Activated naive CD8-positive, alpha-beta T cell (primary cell): ENCODE data around the gene GGCX.
A peak's percentile ranks its signal among the peaks of the same experiment; 100 is the strongest.
"Not testable (repeated sequence)": the region's sequence is repeated elsewhere in the genome, so short reads cannot be mapped to it uniquely, and the experiment has no call there.

ENCODE experiments used
- H3K27ac Mint-ChIP-seq: one replicate; pipeline ENCODE4 v1.8.0; 2021; ENCODE audit warnings: mixed read lengths
- H3K27me3 Mint-ChIP-seq: one replicate; pipeline ENCODE4 v1.8.0; 2021; ENCODE audit warnings: mixed read lengths
- H3K36me3 Mint-ChIP-seq: one replicate; pipeline ENCODE4 v1.8.0; 2021; ENCODE audit warnings: mixed read lengths
- H3K4me1 Mint-ChIP-seq: one replicate; pipeline ENCODE4 v1.8.0; 2021; ENCODE audit warnings: low read depth, mixed read lengths
- H3K4me3 Mint-ChIP-seq: one replicate; pipeline ENCODE4 v1.8.0; 2021; ENCODE audit warnings: mild to moderate bottlenecking, mixed read lengths
- H3K9me3 Mint-ChIP-seq: one replicate; pipeline ENCODE4 v1.8.0; 2021; ENCODE audit warnings: low read depth, mixed read lengths

The GGCX gene

GRCh38 chr2:85561280-85562212 lies at the start of gene GGCX:
TSS of gene GGCX (minus strand) at chr2:85561493. CDS start at chr2:85561428, 65 bp downstream.
- Mint-ChIP-seq H3K9me3 (no peaks in the 10 kb centered on the region), H3K4me1 (peaks cover 33% of the 10 kb centered on the region), H3K27ac (peak within 1 kb of the TSS; percentile 96), H3K36me3 (no peaks in the 10 kb centered on the region), H3K4me3 (peak within 1 kb of the TSS; percentile 98), H3K27me3 (no peaks in the 10 kb centered on the region)

GRCh38 chr2:85607268-85608215 lies 46.2 kb upstream of the GGCX start:
- Mint-ChIP-seq H3K4me1 (peaks cover 39% of the 10 kb centered on the region), H3K36me3 (peaks cover 6% of the 10 kb centered on the region), H3K4me3 (no peak overlapping the region), H3K9me3 (no peaks in the 10 kb centered on the region), H3K27me3 (no peaks in the 10 kb centered on the region), H3K27ac (peak overlapping the region; percentile 66)

- H3K9me3 Mint-ChIP-seq, result no peaks in the 10 kb centered on the region
- H3K4me3 Mint-ChIP-seq, result no peak overlapping the region
- peaks cover 41% of the 10 kb centered on the region for H3K4me1 Mint-ChIP-seq
- H3K36me3 Mint-ChIP-seq, result peaks cover 6% of the 10 kb centered on the region
- peak overlapping the region; percentile 58 for H3K27ac Mint-ChIP-seq
- H3K27me3 Mint-ChIP-seq, result no peaks in the 10 kb centered on the region
Observed at GRCh38 chr2:85606116-85606455, 44.8 kb upstream of the GGCX start.

- H3K36me3 Mint-ChIP-seq, result peaks cover 6% of the 10 kb centered on the region
- H3K4me3 Mint-ChIP-seq, result no peak overlapping the region
- H3K27me3 Mint-ChIP-seq, result no peaks in the 10 kb centered on the region
- H3K27ac Mint-ChIP-seq, result peak overlapping the region; percentile 58
- no peaks in the 10 kb centered on the region for H3K9me3 Mint-ChIP-seq
- H3K4me1 Mint-ChIP-seq, result peaks cover 41% of the 10 kb centered on the region
Observed at GRCh38 chr2:85605406-85606115, 44.3 kb upstream of the GGCX start.

GRCh38 chr2:85604568-85605339 lies 43.5 kb upstream of the GGCX start:
- H3K4me3 Mint-ChIP-seq, result peak overlapping the region; percentile 90
- peak overlapping the region; percentile 16 for H3K27ac Mint-ChIP-seq
- peaks cover 36% of the 10 kb centered on the region for H3K4me1 Mint-ChIP-seq
- H3K9me3 Mint-ChIP-seq, result no peaks in the 10 kb centered on the region
- peaks cover 3% of the 10 kb centered on the region for H3K36me3 Mint-ChIP-seq
- no peaks in the 10 kb centered on the region for H3K27me3 Mint-ChIP-seq

GRCh38 chr2:85604133-85604444 lies 42.8 kb upstream of the GGCX start:
- Mint-ChIP-seq H3K27ac (peak overlapping the region; percentile 84), H3K4me1 (peaks cover 32% of the 10 kb centered on the region), H3K4me3 (peak overlapping the region; percentile 90)
- H3K27me3 Mint-ChIP-seq, H3K9me3 Mint-ChIP-seq, H3K36me3 Mint-ChIP-seq: not testable (repeated sequence)

GRCh38 chr2:85602476-85603234 lies 41.4 kb upstream of the GGCX start, which contains the start of gene TMEM150A:
TSS of gene TMEM150A (minus strand) at chr2:85602698. CDS start at chr2:85601948, 750 bp downstream.
- H3K27me3 Mint-ChIP-seq, result no peaks in the 10 kb centered on the region
- peak within 1 kb of the TSS; percentile 80 for H3K27ac Mint-ChIP-seq
- H3K36me3 Mint-ChIP-seq, result no peaks in the 10 kb centered on the region

GRCh38 chr2:85601771-85602475 lies 40.6 kb upstream of the GGCX start:
- Mint-ChIP-seq H3K9me3 (no peaks in the 10 kb centered on the region), H3K27me3 (no peaks in the 10 kb centered on the region), H3K36me3 (no peaks in the 10 kb centered on the region), H3K4me1 (peaks cover 32% of the 10 kb centered on the region), H3K27ac (peak overlapping the region; percentile 80), H3K4me3 (peak overlapping the region; percentile 87)

More at GRCh38 chr2:85602476-85603234, 41.4 kb upstream of the GGCX start, which contains the start of gene TMEM150A:
- peak within 1 kb of the TSS; percentile 90 for H3K4me3 Mint-ChIP-seq
- peaks cover 29% of the 10 kb centered on the region for H3K4me1 Mint-ChIP-seq
- H3K9me3 Mint-ChIP-seq, result no peaks in the 10 kb centered on the region

GRCh38 chr2:85600951-85601770 lies 39.9 kb upstream of the GGCX start:
- peaks cover 39% of the 10 kb centered on the region for H3K4me1 Mint-ChIP-seq
- H3K36me3 Mint-ChIP-seq, result no peaks in the 10 kb centered on the region
- no peaks in the 10 kb centered on the region for H3K27me3 Mint-ChIP-seq
- H3K4me3 Mint-ChIP-seq, result peak overlapping the region; percentile 87
- peak overlapping the region; percentile 70 for H3K27ac Mint-ChIP-seq
- no peaks in the 10 kb centered on the region for H3K9me3 Mint-ChIP-seq

GRCh38 chr2:85600235-85600575 lies 38.9 kb upstream of the GGCX start:
- Mint-ChIP-seq H3K4me1 (peaks cover 44% of the 10 kb centered on the region), H3K9me3 (no peaks in the 10 kb centered on the region), H3K4me3 (peak overlapping the region; percentile 20), H3K36me3 (no peaks in the 10 kb centered on the region), H3K27me3 (no peaks in the 10 kb centered on the region), H3K27ac (no peak overlapping the region)

- H3K4me1 Mint-ChIP-seq, result peaks cover 45% of the 10 kb centered on the region
- no peaks in the 10 kb centered on the region for H3K27me3 Mint-ChIP-seq
- H3K4me3 Mint-ChIP-seq, result no peak overlapping the region
- no peaks in the 10 kb centered on the region for H3K9me3 Mint-ChIP-seq
- peak overlapping the region; percentile 28 for H3K27ac Mint-ChIP-seq
- no peaks in the 10 kb centered on the region for H3K36me3 Mint-ChIP-seq
Observed at GRCh38 chr2:85599468-85600234, 38.4 kb upstream of the GGCX start.
